ENCODE measurements around the gene IL1RAPL1. TPM values are rescaled to one million over a fixed set of nuclear protein-coding genes. Genes with fewer than 3 reads are reported as not detected.

The IL1RAPL1 gene
- total RNA-seq: under 1 TPM in 1 of 4 donors, not detected in 3; 0.78 TPM

DNA sequence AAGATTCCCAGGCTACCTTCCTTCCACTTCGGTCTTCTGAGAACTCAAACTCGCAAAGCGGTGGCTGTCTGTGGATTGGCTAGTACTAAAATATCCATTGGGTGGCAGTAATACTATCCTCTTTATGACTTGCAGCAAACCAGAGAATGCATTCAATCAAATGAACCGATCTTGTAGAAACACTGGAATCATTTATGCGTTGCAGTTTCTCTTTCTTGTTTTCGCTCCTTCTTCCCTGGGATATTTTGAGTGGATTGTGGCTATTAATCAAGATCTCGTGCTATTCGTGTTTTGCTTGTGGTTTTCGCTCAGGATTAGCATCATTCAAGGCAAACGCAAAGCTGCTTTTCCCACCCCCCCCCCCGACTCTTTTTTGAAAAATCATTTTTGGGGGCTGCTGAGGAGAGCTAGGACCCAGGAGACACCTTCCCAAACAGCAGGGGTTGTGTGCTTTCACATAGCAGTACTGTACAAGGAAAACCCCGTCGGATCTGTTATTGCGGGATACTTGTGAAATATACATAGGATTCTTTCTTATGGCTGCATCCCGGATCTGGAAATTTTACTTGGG lies at the start of gene IL1RAPL1:
Gene IL1RAPL1 (plus strand): TSS at position 466 of the 571 bp plus-strand sequence.
- intact Hi-C loops (cut with DNase I): no loop called here
- Histone ChIP-seq H3K27ac (no peak within 1 kb of the TSS), H3K4me1 (no peaks in the 10 kb centered on the region), H3K9me3 (no peaks in the 10 kb centered on the region), H3K4me3 (replicated peaks in 1 of 3) (peak within 1 kb of the TSS in 1 of 3 donors; percentile 3), H3K36me3 (no peaks in the 10 kb centered on the region), H3K27me3 (no peaks in the 10 kb centered on the region)
- TF ChIP-seq POLR2A (IDR thresholded peaks at IDR 0.05) (no peak), CTCF (IDR thresholded peaks at IDR 0.05) (peak in 2 of 6 experiments; percentile 14 to 15)
- WGBS, 2 donors: 0 to 1% methylated on average over 15 of the region's 15 CpGs
- DNase-seq: peak in 1 of 2 donors; percentile 4

- WGBS, 2 donors: 40 to 44% methylated on average over 2 of the region's 2 CpGs
- H3K9me3 ChIP-seq: no peaks in the 10 kb centered on the region
- TF ChIP-seq POLR2A (IDR thresholded peaks at IDR 0.05): no peak
- TF ChIP-seq CTCF (IDR thresholded peaks at IDR 0.05): no peak
- no peaks in the 10 kb centered on the region for H3K4me1 ChIP-seq
- DNase-seq: peak; percentile 2 to 4
- intact Hi-C loops (cut with DNase I): no loop called here
- H3K4me3 ChIP-seq (replicated peaks in 1 of 3): no peak overlapping the region
- no peaks in the 10 kb centered on the region for H3K27me3 ChIP-seq
- no peaks in the 10 kb centered on the region for H3K36me3 ChIP-seq
- peak overlapping the region in 1 of 3 donors; percentile 33 for H3K27ac ChIP-seq
These were observed 44.5 kb upstream of the IL1RAPL1 start for GRCh38 chrX:28542791-28543190.

DNA sequence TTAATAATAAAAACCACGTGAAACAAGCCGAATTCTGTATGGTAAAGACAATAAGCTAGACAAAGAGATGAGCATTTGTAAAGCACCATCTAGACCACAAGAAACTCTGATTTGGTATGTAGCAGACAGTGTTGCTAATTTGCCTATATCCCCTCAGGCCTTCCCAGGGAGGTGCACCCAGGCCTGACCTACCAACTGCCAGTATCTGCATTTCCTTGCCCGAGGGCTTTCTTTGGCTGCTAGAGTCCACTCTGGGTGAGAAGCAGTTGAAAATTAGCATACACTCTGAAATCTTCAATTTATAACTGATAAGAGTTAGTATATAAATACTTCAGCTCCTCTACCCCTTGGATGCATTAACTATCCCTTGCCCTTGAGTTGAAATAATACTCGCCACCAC lies 37.4 kb upstream of the IL1RAPL1 start:
- WGBS, 2 donors: 57 to 65% methylated on average over 4 of the region's 4 CpGs

DNA sequence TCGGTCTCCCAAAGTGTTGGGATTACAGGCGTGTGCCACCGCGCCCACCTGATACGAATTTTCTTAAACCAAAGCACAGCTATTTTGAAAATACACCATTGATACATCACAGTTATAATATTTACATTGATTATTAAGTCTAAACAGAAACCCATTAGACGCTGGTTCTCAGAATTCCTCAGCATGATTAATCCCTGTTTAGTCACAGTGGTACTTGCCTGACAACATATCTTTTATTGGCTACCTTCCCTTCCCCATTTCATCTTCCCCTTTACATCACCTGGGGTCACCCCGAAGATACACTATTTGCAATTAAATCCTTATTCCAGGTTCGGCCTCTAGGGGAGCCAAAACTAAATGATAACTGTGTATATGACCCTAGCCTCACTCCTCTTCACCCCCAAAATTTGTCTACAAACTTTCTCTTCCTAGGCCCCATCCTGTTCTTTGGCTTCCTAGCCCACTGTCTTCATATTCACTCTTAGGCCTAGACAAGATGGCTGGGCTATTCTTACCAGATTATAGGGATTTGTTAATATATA lies 36.8 kb upstream of the IL1RAPL1 start:
- H3K4me1 ChIP-seq: no peaks in the 10 kb centered on the region
- WGBS, 2 donors: 97 to 98% methylated on average over 8 of the region's 8 CpGs
- no peak for DNase-seq
- H3K27me3 ChIP-seq: no peaks in the 10 kb centered on the region
- intact Hi-C loops (cut with DNase I): no loop called here
- H3K9me3 ChIP-seq: no peaks in the 10 kb centered on the region
- TF ChIP-seq CTCF (IDR thresholded peaks at IDR 0.05) (no peak), POLR2A (IDR thresholded peaks at IDR 0.05) (no peak)
- no peak overlapping the region for H3K27ac ChIP-seq
- no peak overlapping the region for H3K4me3 ChIP-seq (replicated peaks in 1 of 3)
- H3K36me3 ChIP-seq: no peaks in the 10 kb centered on the region

More for the DNA sequence above, 37.4 kb upstream of the IL1RAPL1 start:
- Histone ChIP-seq H3K4me3 (replicated peaks in 1 of 3) (no peak overlapping the region), H3K4me1 (no peaks in the 10 kb centered on the region), H3K9me3 (no peaks in the 10 kb centered on the region), H3K36me3 (no peaks in the 10 kb centered on the region), H3K27me3 (no peaks in the 10 kb centered on the region), H3K27ac (no peak overlapping the region)
- intact Hi-C loops (cut with DNase I): no loop called here
- no peak for TF ChIP-seq POLR2A (IDR thresholded peaks at IDR 0.05)
- TF ChIP-seq CTCF (IDR thresholded peaks at IDR 0.05): no peak
- no peak for DNase-seq

GRCh38 chrX:28552322-28552721 lies 34.9 kb upstream of the IL1RAPL1 start:
- no peak for DNase-seq
- no peaks in the 10 kb centered on the region for H3K27me3 ChIP-seq
- no peaks in the 10 kb centered on the region for H3K9me3 ChIP-seq
- WGBS, 2 donors: 96 to 97% methylated on average over 1 of the region's 1 CpG
- no peak overlapping the region for H3K27ac ChIP-seq
- TF ChIP-seq CTCF (IDR thresholded peaks at IDR 0.05): no peak
- no peak for TF ChIP-seq POLR2A (IDR thresholded peaks at IDR 0.05)
- no peak overlapping the region for H3K4me3 ChIP-seq (replicated peaks in 1 of 3)
- intact Hi-C loops (cut with DNase I): no loop called here
- H3K36me3 ChIP-seq: no peaks in the 10 kb centered on the region
- H3K4me1 ChIP-seq: no peaks in the 10 kb centered on the region

Data from thyroid gland (tissue), 4 donors.